GM18508 (cell line): ENCODE measurements around the gene AEN.

Experiments used
- ATAC-seq: cut with Tn5 transposase; IDR thresholded peaks from one replicate; pipeline ENCODE4 v1.9.1; 2021; ENCODE audit warnings: moderate number of reproducible peaks; ENCODE audit not compliant: insufficient read depth, unreplicated experiment

AEN gene

GRCh38 chr15:88661041-88661700 is 40.0 kb downstream of the AEN start:
- no peak for ATAC-seq

GRCh38 chr15:88661761-88662556 is 40.8 kb downstream of the AEN start:
- ATAC-seq, result no peak

GRCh38 chr15:88663141-88663621 is 42.0 kb downstream of the AEN start:
- no peak for ATAC-seq

GRCh38 chr15:88664151-88664778 is 43.1 kb downstream of the AEN start:
- ATAC-seq, result no peak

GRCh38 chr15:88674661-88675060 is 53.5 kb downstream of the AEN start:
- ATAC-seq, result no peak

- no peak for ATAC-seq
These were observed 57.6 kb downstream of the AEN start for GRCh38 chr15:88678755-88679154.

- ATAC-seq, result no peak
These were observed 59.3 kb downstream of the AEN start for GRCh38 chr15:88680241-88681001.

- ATAC-seq, result no peak
These were observed 60.6 kb downstream of the AEN start for GRCh38 chr15:88681610-88682221.
